Measurements from ENCODE around the gene IZUMO4.

- TF ChIP-seq CTCF (IDR thresholded peaks at IDR 0.05; ENCODE audit: low read length) (no peak), EZH2 (optimal IDR thresholded peaks at IDR 0.05; ENCODE audit: low read depth, low read length) (no peak)
Measured at GRCh38 chr19:2064788-2065524, 31.8 kb upstream of the IZUMO4 start.
